ENCODE data around the gene COL18A1. TPM values are rescaled to one million over a fixed set of nuclear protein-coding genes. Genes with fewer than 3 reads are reported as not detected.
A peak's percentile ranks its signal among the peaks of the same experiment; 100 is the strongest.

COL18A1 gene
- total RNA-seq, 4 donors from 2014 or later: 18.6 to 85.0 (median 33.0) TPM

DNA sequence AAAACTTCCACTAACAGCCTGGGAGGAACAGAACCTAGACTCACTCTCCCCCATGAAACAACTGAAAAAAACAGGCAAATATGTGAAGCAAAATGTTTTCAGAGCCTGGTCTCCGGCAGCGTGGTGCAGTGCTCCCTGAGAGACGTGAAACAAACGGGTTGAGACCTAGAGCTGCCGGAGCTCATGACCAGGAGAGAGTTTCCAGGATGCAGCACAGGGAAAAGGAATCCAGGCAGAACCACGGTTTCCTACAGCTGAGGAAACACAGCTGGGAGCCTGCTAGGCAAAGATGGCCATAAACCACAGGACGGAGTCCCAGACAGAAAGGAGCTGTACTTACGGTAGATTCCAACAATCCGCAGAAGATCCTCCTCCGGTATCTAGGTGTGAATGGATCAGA is 157.4 kb downstream of the COL18A1 start:
- H3K4me1 ChIP-seq: no peaks in the 10 kb centered on the region
- no peaks in the 10 kb centered on the region for H3K27me3 ChIP-seq
- H3K27ac ChIP-seq: no peak overlapping the region
- H3K4me3 ChIP-seq: no peak overlapping the region
- H3K9me3 ChIP-seq: no peaks in the 10 kb centered on the region
- TF ChIP-seq POLR2A (IDR thresholded peaks at IDR 0.05): no peak
- TF ChIP-seq, protein P1, sequence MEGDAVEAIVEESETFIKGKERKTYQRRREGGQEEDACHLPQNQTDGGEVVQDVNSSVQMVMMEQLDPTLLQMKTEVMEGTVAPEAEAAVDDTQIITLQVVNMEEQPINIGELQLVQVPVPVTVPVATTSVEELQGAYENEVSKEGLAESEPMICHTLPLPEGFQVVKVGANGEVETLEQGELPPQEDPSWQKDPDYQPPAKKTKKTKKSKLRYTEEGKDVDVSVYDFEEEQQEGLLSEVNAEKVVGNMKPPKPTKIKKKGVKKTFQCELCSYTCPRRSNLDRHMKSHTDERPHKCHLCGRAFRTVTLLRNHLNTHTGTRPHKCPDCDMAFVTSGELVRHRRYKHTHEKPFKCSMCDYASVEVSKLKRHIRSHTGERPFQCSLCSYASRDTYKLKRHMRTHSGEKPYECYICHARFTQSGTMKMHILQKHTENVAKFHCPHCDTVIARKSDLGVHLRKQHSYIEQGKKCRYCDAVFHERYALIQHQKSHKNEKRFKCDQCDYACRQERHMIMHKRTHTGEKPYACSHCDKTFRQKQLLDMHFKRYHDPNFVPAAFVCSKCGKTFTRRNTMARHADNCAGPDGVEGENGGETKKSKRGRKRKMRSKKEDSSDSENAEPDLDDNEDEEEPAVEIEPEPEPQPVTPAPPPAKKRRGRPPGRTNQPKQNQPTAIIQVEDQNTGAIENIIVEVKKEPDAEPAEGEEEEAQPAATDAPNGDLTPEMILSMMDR (IDR thresholded peaks at IDR 0.05): no peak
- DNase-seq: peak in 1 of 3 donors; percentile 37
- H3K36me3 ChIP-seq: no peaks in the 10 kb centered on the region

DNA sequence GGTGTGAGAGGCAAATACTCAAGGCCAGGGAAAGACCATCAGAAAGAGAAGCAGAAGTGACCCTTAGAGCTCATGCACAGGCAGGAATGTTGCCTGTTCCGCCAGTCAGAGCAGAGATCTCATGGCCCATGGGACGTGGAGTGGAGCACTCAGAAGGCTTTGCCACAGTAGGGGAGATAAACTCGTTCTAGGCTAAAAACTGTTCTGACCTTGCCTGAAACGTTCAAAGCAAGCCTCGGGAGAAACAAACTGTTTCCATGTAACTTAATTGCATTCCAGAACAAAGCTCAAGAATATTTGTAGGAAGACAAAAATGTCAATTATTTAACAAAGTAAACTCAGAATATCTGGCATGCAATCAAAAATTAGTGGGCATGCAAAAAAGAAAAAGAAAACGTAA is 158.0 kb downstream of the COL18A1 start:
- Histone ChIP-seq H3K36me3 (no peaks in the 10 kb centered on the region), H3K27ac (no peak overlapping the region), H3K9me3 (no peaks in the 10 kb centered on the region), H3K4me1 (no peaks in the 10 kb centered on the region), H3K27me3 (no peaks in the 10 kb centered on the region), H3K4me3 (no peak overlapping the region)
- peak in 1 of 3 donors; percentile 22 for DNase-seq
- no peak for TF ChIP-seq POLR2A (IDR thresholded peaks at IDR 0.05)
- TF ChIP-seq, protein P1 (IDR thresholded peaks at IDR 0.05): no peak

Small RNA genes lying within 50 kb of the gene (small RNA-seq; reads per million reads assigned to genes)
- 0 to 0.12 reads per million in 2 donors for gene MIR6815
- 0 reads per million in 2 donors for gene MTCO1P3

Other genes with a start within 250 kb of the COL18A1 start
- gene POFUT2, start 117.3 kb upstream of the COL18A1 start, total RNA-seq: 10 to 100 TPM; 25.6 to 76.4 (median 47.6) TPM
- gene SLC19A1, start 137.3 kb downstream of the COL18A1 start, total RNA-seq: 10 to 100 TPM; 10.7 to 70.8 (median 30.5) TPM
- 1 to 10 TPM in 3 of 4 donors, not detected in 1; 1.1 to 6.0 (median 4.4) TPM for gene PCBP3, start 238.6 kb downstream of the COL18A1 start, total RNA-seq